ENCODE measurements around the gene G6PC1. TPM values are rescaled to one million over a fixed set of nuclear protein-coding genes. Genes with fewer than 3 reads are reported as not detected.

G6PC1 gene
- total RNA-seq, 1 experiment from 2014 or later: not detected

DNA sequence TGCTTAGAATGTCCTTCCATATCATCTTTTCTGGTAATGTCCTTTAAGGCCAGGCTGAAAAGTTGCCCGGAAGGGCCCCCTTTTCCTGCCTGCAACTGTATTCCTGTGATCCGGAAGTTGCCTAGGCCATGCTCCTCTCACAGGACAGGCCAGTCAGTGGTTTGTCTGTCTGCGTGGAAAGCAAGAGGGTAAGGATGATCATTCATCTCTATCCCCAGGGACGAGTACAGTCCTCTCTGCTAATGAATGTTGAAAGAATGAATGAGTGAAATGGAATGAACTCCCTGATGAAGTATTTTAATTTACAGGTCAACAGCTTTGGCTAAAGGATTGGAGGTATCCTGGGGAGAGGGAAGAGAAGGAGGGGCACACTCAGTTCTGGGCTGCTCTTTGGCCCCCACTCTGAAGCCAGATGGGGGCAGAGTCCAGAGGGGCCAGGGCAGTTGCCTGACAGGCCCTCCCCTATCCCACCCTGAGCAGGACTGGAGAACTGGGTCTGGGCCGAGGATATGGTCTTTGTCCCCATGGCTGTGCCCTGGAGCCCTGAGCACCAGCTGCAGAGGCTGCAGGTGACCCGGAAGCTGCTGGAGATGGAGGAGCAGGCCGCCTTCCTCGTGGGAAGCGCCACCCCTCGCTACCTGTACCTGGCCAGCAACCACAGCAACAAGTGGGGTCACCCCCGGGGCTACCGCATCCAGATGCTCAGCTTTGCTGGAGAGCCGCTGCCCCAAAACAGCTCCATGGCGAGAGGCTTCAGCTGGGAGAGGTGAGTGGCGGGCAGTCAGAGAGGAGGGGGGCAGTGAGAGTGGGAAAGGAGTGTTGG, 46.4 kb upstream of the G6PC1 start (continued):
- no peak for TF ChIP-seq GRHL2 (CRISPR knock-in tag; IDR thresholded peaks at IDR 0.05; ENCODE audit: insufficient replicate concordance, severe bottlenecking)
- no peak for TF ChIP-seq SOX15 (CRISPR knock-in tag; IDR thresholded peaks at IDR 0.05)
- TF ChIP-seq NFATC4 (CRISPR knock-in tag; IDR thresholded peaks at IDR 0.05): no peak

DNA sequence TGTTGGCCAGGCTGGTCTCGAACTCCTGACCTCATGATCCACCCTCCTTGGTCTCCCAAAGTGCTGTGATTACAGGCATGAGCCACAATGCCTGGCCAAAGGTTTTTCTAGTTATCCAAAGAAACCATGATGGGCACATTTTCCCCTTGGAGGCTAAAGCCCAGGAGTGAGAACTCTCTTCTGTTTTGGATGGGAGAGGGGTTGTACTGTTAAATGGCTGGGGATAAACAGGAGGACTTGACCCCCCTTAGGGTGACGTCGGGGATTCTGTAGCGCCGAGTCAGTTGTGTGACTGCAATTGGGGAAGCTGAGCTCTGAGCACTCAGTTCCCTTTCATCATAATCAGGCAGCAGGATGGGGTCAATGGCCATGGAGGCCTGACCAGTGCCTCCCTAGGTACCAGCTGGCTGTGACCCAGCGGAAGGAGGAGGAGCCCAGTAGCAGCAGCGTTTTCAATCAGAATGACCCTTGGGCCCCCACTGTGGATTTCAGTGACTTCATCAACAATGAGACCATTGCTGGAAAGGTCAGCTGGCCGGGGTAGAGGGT, 45.5 kb upstream of the G6PC1 start:
- Mint-ChIP-seq H3K4me1 (no peaks in the 10 kb centered on the region; the same call in 1 of the 2 replicates), H3K27ac (no peak overlapping the region), H3K4me3 (no peak overlapping the region), H3K27me3 (ENCODE audit: low read depth) (no peaks in the 10 kb centered on the region), H3K36me3 (no peaks in the 10 kb centered on the region), H3K9me3 (no peaks in the 10 kb centered on the region)
- ATAC-seq (no peak), DNase-seq (ENCODE audit: low spot score) (no peak)
- ChIA-PET POLR2A (no interaction called here), CTCF (interaction anchor here (0.8 to 1.2 kb wide), 2 partner anchors 18 to 83 kb away, joined by 3 to 4 read pairs; no protein-coding TSS in a partner anchor)
- TF ChIP-seq JAZF1 (CRISPR knock-in tag; IDR thresholded peaks at IDR 0.05) (no peak), ZNF232 (CRISPR knock-in tag; IDR thresholded peaks at IDR 0.05) (no peak), SMAD4 (CRISPR knock-in tag; IDR thresholded peaks at IDR 0.05) (no peak), HMGA2 (CRISPR knock-in tag; IDR thresholded peaks at IDR 0.05) (no peak), CBFB (CRISPR knock-in tag; IDR thresholded peaks at IDR 0.05; ENCODE audit: low read depth) (no peak), MYBL2 (CRISPR knock-in tag; IDR thresholded peaks at IDR 0.05) (no peak), NFE2L1 (CRISPR knock-in tag; IDR thresholded peaks at IDR 0.05) (no peak), ZNF219 (CRISPR knock-in tag; IDR thresholded peaks at IDR 0.05; ENCODE audit: borderline replicate concordance) (no peak), ZNF671 (CRISPR knock-in tag; IDR thresholded peaks at IDR 0.05) (no peak), ZNF121 (CRISPR knock-in tag; IDR thresholded peaks at IDR 0.05) (no peak), ZNF416 (CRISPR knock-in tag; IDR thresholded peaks at IDR 0.05) (no peak)
- TF ChIP-seq, protein P1, sequence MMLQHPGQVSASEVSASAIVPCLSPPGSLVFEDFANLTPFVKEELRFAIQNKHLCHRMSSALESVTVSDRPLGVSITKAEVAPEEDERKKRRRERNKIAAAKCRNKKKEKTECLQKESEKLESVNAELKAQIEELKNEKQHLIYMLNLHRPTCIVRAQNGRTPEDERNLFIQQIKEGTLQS (CRISPR knock-in tag; conservative IDR thresholded peaks at IDR 0.05): no peak
- TF ChIP-seq, protein P2, sequence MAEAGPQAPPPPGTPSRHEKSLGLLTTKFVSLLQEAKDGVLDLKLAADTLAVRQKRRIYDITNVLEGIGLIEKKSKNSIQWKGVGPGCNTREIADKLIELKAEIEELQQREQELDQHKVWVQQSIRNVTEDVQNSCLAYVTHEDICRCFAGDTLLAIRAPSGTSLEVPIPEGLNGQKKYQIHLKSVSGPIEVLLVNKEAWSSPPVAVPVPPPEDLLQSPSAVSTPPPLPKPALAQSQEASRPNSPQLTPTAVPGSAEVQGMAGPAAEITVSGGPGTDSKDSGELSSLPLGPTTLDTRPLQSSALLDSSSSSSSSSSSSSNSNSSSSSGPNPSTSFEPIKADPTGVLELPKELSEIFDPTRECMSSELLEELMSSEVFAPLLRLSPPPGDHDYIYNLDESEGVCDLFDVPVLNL (CRISPR knock-in tag; IDR thresholded peaks at IDR 0.05; ENCODE audit: borderline replicate concordance, low read depth): no peak
- TF ChIP-seq, protein P3, sequence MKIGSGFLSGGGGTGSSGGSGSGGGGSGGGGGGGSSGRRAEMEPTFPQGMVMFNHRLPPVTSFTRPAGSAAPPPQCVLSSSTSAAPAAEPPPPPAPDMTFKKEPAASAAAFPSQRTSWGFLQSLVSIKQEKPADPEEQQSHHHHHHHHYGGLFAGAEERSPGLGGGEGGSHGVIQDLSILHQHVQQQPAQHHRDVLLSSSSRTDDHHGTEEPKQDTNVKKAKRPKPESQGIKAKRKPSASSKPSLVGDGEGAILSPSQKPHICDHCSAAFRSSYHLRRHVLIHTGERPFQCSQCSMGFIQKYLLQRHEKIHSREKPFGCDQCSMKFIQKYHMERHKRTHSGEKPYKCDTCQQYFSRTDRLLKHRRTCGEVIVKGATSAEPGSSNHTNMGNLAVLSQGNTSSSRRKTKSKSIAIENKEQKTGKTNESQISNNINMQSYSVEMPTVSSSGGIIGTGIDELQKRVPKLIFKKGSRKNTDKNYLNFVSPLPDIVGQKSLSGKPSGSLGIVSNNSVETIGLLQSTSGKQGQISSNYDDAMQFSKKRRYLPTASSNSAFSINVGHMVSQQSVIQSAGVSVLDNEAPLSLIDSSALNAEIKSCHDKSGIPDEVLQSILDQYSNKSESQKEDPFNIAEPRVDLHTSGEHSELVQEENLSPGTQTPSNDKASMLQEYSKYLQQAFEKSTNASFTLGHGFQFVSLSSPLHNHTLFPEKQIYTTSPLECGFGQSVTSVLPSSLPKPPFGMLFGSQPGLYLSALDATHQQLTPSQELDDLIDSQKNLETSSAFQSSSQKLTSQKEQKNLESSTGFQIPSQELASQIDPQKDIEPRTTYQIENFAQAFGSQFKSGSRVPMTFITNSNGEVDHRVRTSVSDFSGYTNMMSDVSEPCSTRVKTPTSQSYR (CRISPR knock-in tag; IDR thresholded peaks at IDR 0.05): no peak
- TF ChIP-seq, protein P4, sequence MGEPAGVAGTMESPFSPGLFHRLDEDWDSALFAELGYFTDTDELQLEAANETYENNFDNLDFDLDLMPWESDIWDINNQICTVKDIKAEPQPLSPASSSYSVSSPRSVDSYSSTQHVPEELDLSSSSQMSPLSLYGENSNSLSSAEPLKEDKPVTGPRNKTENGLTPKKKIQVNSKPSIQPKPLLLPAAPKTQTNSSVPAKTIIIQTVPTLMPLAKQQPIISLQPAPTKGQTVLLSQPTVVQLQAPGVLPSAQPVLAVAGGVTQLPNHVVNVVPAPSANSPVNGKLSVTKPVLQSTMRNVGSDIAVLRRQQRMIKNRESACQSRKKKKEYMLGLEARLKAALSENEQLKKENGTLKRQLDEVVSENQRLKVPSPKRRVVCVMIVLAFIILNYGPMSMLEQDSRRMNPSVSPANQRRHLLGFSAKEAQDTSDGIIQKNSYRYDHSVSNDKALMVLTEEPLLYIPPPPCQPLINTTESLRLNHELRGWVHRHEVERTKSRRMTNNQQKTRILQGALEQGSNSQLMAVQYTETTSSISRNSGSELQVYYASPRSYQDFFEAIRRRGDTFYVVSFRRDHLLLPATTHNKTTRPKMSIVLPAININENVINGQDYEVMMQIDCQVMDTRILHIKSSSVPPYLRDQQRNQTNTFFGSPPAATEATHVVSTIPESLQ (CRISPR knock-in tag; IDR thresholded peaks at IDR 0.05): no peak
- TF ChIP-seq, protein P5, sequence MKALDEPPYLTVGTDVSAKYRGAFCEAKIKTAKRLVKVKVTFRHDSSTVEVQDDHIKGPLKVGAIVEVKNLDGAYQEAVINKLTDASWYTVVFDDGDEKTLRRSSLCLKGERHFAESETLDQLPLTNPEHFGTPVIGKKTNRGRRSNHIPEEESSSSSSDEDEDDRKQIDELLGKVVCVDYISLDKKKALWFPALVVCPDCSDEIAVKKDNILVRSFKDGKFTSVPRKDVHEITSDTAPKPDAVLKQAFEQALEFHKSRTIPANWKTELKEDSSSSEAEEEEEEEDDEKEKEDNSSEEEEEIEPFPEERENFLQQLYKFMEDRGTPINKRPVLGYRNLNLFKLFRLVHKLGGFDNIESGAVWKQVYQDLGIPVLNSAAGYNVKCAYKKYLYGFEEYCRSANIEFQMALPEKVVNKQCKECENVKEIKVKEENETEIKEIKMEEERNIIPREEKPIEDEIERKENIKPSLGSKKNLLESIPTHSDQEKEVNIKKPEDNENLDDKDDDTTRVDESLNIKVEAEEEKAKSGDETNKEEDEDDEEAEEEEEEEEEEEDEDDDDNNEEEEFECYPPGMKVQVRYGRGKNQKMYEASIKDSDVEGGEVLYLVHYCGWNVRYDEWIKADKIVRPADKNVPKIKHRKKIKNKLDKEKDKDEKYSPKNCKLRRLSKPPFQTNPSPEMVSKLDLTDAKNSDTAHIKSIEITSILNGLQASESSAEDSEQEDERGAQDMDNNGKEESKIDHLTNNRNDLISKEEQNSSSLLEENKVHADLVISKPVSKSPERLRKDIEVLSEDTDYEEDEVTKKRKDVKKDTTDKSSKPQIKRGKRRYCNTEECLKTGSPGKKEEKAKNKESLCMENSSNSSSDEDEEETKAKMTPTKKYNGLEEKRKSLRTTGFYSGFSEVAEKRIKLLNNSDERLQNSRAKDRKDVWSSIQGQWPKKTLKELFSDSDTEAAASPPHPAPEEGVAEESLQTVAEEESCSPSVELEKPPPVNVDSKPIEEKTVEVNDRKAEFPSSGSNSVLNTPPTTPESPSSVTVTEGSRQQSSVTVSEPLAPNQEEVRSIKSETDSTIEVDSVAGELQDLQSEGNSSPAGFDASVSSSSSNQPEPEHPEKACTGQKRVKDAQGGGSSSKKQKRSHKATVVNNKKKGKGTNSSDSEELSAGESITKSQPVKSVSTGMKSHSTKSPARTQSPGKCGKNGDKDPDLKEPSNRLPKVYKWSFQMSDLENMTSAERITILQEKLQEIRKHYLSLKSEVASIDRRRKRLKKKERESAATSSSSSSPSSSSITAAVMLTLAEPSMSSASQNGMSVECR (CRISPR knock-in tag; IDR thresholded peaks at IDR 0.05; ENCODE audit: borderline replicate concordance): no peak
- TF ChIP-seq, protein P6, sequence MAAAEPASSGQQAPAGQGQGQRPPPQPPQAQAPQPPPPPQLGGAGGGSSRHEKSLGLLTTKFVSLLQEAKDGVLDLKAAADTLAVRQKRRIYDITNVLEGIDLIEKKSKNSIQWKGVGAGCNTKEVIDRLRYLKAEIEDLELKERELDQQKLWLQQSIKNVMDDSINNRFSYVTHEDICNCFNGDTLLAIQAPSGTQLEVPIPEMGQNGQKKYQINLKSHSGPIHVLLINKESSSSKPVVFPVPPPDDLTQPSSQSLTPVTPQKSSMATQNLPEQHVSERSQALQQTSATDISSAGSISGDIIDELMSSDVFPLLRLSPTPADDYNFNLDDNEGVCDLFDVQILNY (CRISPR knock-in tag; IDR thresholded peaks at IDR 0.05): no peak
- TF ChIP-seq, protein P7, sequence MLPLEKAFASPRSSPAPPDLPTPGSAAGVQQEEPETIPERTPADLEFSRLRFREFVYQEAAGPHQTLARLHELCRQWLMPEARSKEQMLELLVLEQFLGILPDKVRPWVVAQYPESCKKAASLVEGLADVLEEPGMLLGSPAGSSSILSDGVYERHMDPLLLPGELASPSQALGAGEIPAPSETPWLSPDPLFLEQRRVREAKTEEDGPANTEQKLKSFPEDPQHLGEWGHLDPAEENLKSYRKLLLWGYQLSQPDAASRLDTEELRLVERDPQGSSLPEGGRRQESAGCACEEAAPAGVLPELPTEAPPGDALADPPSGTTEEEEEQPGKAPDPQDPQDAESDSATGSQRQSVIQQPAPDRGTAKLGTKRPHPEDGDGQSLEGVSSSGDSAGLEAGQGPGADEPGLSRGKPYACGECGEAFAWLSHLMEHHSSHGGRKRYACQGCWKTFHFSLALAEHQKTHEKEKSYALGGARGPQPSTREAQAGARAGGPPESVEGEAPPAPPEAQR (CRISPR knock-in tag; IDR thresholded peaks at IDR 0.05): no peak
- TF ChIP-seq, protein P8, sequence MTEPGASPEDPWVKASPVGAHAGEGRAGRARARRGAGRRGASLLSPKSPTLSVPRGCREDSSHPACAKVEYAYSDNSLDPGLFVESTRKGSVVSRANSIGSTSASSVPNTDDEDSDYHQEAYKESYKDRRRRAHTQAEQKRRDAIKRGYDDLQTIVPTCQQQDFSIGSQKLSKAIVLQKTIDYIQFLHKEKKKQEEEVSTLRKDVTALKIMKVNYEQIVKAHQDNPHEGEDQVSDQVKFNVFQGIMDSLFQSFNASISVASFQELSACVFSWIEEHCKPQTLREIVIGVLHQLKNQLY (CRISPR knock-in tag; IDR thresholded peaks at IDR 0.05): no peak
